ENCODE data around the gene RSBN1. TPM values are rescaled to one million over a fixed set of nuclear protein-coding genes. Genes with fewer than 3 reads are reported as not detected.
A peak's percentile ranks its signal among the peaks of the same experiment; 100 is the strongest.

RSBN1 gene
- total RNA-seq = 10 to 100 TPM; 11.0 to 20.8 (median 12.7) TPM
- polyA plus RNA-seq = 1 to 10 TPM; 3.5 to 9.4 (median 4.6) TPM
- long read RNA-seq, donor 1, full-length matches to known transcripts = 4 of 12 reads
- long read RNA-seq, donor 1, partial matches to known transcripts = 8 of 12 reads
- long read RNA-seq, donor 1, other reads (novel, unspliced or antisense) = 0 of 12 reads
- long read RNA-seq, donor 2, full-length matches to known transcripts = 9 of 48 reads
- long read RNA-seq, donor 2, partial matches to known transcripts = 37 of 48 reads
- long read RNA-seq, donor 2, other reads (novel, unspliced or antisense) = 2 of 48 reads

GRCh38 chr1:113811888-113812660 lies at the start of gene RSBN1:
Gene RSBN1 (minus strand): TSS chr1:113812476. CDS start chr1:113812412, 64 bp downstream.
- DNase-seq (peak; percentile 99), ATAC-seq (peak; percentile 94 to 98 (median 96))
- Histone ChIP-seq H3K9me3 (no peaks in the 10 kb centered on the region), H3K36me3 (ENCODE audit: insufficient read depth in 1 of 2, low read depth in 1 of 2) (peaks cover 0 to 3% of the 10 kb centered on the region in 2 donors), H3K4me3 (peak within 1 kb of the TSS; percentile 82), H3K27me3 (ENCODE audit: insufficient read depth in 3 of 3, low read length in 2 of 3) (no peaks in the 10 kb centered on the region), H3K4me1 (peaks cover 26% of the 10 kb centered on the region), H3K27ac (peak within 1 kb of the TSS; percentile 96)
- TF ChIP-seq, protein P1, sequence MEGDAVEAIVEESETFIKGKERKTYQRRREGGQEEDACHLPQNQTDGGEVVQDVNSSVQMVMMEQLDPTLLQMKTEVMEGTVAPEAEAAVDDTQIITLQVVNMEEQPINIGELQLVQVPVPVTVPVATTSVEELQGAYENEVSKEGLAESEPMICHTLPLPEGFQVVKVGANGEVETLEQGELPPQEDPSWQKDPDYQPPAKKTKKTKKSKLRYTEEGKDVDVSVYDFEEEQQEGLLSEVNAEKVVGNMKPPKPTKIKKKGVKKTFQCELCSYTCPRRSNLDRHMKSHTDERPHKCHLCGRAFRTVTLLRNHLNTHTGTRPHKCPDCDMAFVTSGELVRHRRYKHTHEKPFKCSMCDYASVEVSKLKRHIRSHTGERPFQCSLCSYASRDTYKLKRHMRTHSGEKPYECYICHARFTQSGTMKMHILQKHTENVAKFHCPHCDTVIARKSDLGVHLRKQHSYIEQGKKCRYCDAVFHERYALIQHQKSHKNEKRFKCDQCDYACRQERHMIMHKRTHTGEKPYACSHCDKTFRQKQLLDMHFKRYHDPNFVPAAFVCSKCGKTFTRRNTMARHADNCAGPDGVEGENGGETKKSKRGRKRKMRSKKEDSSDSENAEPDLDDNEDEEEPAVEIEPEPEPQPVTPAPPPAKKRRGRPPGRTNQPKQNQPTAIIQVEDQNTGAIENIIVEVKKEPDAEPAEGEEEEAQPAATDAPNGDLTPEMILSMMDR (IDR thresholded peaks at IDR 0.05) = no peak
- 0 to 1% (median 0%) methylated on average over 60 to 82 of the region's 82 CpGs for WGBS, 3 donors
- intact Hi-C loops (cut with DNase I) = loop anchor here (1.0 to 5.0 kb wide), 3 partner anchors 50 to 117 kb away; partner anchors contain the start of genes HIPK1 (in 1 of the 2) and PHTF1 (in 1 of the 2)

DNA sequence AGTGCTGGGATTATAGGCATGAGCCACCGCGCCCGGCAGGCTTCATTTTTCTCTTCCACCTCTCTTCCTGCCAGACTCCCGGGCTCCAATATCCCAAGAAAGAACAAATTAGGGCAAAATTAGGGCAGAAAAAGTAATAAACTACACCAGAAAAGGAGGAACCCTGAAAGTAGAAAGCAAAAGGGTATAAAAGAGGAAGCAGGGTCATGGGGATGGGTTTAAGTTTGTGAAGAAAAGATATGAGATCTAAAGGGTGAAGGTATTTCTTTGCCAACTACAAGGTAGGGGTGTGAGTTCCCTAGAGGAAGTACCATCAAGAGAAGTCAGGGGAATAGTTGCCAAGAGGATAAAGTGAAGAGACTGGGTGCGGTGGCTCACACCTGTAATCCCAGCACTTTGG lies 49.4 kb upstream of the RSBN1 start:
- intact Hi-C loops (cut with DNase I) = no loop called here

GRCh38 chr1:113860891-113861290 lies 48.6 kb upstream of the RSBN1 start:
- Histone ChIP-seq H3K27ac (no peak overlapping the region), H3K9me3 (no peaks in the 10 kb centered on the region), H3K4me1 (no peaks in the 10 kb centered on the region), H3K36me3 (ENCODE audit: insufficient read depth in 1 of 2, low read depth in 1 of 2) (no peaks in the 10 kb centered on the region), H3K27me3 (ENCODE audit: insufficient read depth in 3 of 3, low read length in 2 of 3) (no peaks in the 10 kb centered on the region), H3K4me3 (no peak overlapping the region)
- ATAC-seq (no peak), DNase-seq (no peak)
- intact Hi-C loops (cut with DNase I) = no loop called here
- TF ChIP-seq, protein P1 (IDR thresholded peaks at IDR 0.05) = no peak
- 62 to 72% (median 68%) methylated on average over 3 of the region's 3 CpGs for WGBS, 3 donors

More for the DNA sequence above, 49.4 kb upstream of the RSBN1 start:
- TF ChIP-seq, protein P1 (IDR thresholded peaks at IDR 0.05) = no peak
- Histone ChIP-seq H3K4me1 (no peaks in the 10 kb centered on the region), H3K4me3 (no peak overlapping the region), H3K27me3 (ENCODE audit: insufficient read depth in 3 of 3, low read length in 2 of 3) (no peaks in the 10 kb centered on the region), H3K9me3 (no peaks in the 10 kb centered on the region), H3K36me3 (ENCODE audit: insufficient read depth in 1 of 2, low read depth in 1 of 2) (no peaks in the 10 kb centered on the region), H3K27ac (no peak overlapping the region)
- WGBS, 3 donors = 82 to 87% (median 85%) methylated on average over 5 of the region's 5 CpGs
- no peak for ATAC-seq
- no peak for DNase-seq

GRCh38 chr1:113859478-113860175 lies 47.4 kb upstream of the RSBN1 start:
- H3K4me3 ChIP-seq = no peak overlapping the region
- no peaks in the 10 kb centered on the region for H3K9me3 ChIP-seq
- DNase-seq = no peak
- no peaks in the 10 kb centered on the region for H3K4me1 ChIP-seq
- intact Hi-C loops (cut with DNase I) = no loop called here
- H3K36me3 ChIP-seq (ENCODE audit: insufficient read depth in 1 of 2, low read depth in 1 of 2) = no peaks in the 10 kb centered on the region
- 63 to 72% (median 66%) methylated on average over 3 of the region's 3 CpGs for WGBS, 3 donors
- no peak for ATAC-seq
- no peak overlapping the region for H3K27ac ChIP-seq
- no peaks in the 10 kb centered on the region for H3K27me3 ChIP-seq (ENCODE audit: insufficient read depth in 3 of 3, low read length in 2 of 3)
- TF ChIP-seq, protein P1 (IDR thresholded peaks at IDR 0.05) = no peak
